GM10248 (cell line): ENCODE data around the gene AOPEP.

Experiments used
- CTCF ChIA-PET: fragments of 300-600 bp; sonication (Branson Sonifier 250); formaldehyde crosslinking; extraction: SDS; loops from one replicate; lab custom pipeline; 2021; ENCODE audit warnings: antibody characterized with exemption; lab: Yijun Ruan, JAX
- POLR2A ChIA-PET: fragments of 350-650 bp; sonication (Branson Sonifier 250); formaldehyde crosslinking; extraction: SDS; loops from one replicate; lab custom pipeline; 2020; ENCODE audit warnings: antibody characterized with exemption; lab: Yijun Ruan, JAX
- DNase-seq: peaks from one replicate; pipeline ENCODE4 v3.0.0; 2012; ENCODE audit errors: extremely low spot score
- TF ChIP-seq, protein P1 (sequence below): IDR thresholded peaks from 2 replicates; pipeline ENCODE4 v1.5.1; 2012; ENCODE audit warnings: mild to moderate bottlenecking, low read depth; ENCODE audit errors: extremely low read depth, missing control alignments, control extremely low read depth

Gene AOPEP

DNA sequence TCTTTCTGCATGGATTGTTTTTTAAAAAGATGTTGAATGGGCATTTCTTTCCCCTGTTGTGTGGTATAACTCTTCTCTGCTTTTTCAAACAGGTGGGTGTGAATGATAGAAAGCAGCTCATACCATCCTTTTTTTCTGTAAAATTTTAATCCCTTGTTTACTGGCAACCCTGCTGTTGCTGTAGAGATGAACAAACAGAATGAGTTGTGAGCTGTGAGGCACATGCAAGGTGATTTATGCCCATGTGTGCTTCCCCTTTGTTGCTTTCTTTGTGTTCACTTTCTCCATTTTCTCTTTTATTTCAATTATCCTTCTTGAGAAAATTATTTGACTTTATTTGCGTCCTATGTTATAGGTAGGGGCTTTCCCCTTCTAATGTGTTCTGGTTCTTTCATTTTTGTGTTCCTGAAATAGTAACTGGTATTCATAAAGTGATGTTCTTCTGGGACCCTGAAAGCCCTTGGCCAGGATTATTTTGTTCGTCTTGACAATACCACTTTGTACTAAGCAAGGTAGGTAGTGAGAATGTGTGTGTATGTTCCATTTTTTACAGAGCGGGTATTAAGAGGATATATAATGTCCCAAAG, 79.9 kb downstream of the AOPEP start:
- POLR2A ChIA-PET: no interaction called here
- CTCF ChIA-PET: no interaction called here
- no peak for DNase-seq
- TF ChIP-seq, protein P1, sequence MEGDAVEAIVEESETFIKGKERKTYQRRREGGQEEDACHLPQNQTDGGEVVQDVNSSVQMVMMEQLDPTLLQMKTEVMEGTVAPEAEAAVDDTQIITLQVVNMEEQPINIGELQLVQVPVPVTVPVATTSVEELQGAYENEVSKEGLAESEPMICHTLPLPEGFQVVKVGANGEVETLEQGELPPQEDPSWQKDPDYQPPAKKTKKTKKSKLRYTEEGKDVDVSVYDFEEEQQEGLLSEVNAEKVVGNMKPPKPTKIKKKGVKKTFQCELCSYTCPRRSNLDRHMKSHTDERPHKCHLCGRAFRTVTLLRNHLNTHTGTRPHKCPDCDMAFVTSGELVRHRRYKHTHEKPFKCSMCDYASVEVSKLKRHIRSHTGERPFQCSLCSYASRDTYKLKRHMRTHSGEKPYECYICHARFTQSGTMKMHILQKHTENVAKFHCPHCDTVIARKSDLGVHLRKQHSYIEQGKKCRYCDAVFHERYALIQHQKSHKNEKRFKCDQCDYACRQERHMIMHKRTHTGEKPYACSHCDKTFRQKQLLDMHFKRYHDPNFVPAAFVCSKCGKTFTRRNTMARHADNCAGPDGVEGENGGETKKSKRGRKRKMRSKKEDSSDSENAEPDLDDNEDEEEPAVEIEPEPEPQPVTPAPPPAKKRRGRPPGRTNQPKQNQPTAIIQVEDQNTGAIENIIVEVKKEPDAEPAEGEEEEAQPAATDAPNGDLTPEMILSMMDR: no peak

DNA sequence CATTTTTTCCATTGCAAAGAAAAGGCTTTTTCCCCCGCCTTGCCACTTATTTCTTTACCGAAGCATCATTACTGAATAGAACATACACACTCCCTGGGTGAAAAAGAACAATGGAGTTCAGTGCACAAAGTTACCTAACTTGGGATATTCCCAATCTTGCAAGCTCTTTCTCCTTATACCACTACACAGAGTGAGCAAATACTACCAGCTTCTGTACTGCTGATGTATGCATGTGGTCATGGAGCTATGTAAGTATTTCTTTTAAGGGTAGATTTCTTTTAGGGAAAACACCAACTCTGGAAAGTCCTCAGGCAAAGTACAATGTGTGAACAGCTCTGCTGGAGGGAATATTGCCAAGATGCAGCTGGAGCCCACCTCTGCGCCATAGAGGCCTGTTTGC, 81.1 kb downstream of the AOPEP start:
- no peak for DNase-seq
- ChIA-PET POLR2A (interaction anchor here (0.7 kb wide), 1 partner anchor 309 kb away, joined by 3 read pairs; no protein-coding TSS in a partner anchor), CTCF (no interaction called here)
- TF ChIP-seq, protein P1: no peak

DNA sequence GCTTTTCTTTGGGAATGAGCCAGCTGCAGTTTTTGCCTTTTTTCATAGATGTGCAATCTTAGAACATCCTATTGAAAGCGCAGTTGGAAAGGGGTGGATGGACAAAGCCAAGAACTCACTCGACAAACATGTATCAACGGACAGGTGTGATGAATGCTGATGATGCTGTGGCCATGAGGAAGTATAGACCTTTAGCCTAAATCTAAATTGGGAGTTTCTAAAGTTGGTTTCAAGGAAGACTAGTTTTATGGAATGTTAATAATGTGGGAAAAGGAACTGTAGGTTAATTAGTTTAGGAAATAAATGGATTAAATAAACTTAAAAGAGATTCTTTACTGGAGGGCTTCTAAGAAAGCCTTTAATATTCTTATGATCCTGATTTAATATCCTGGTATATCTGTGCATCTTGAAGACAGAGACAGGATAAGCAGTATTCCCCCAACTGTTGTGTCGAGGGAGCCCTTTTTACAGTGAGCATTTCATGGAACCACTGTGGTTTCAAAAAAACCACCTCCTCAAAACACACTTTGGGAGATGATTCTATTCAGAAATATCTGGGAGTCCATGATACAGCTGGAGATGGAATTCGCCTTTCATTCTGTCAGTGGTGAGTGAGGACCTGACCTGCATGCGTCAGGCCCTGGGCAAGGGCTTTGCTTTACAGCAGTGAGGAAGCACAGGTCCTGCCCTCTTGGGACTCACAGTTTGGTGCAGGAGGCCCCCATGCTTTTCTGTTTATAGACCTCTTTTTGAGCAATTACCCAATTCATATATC, 82.6 kb downstream of the AOPEP start:
- no peak for DNase-seq
- CTCF ChIA-PET: no interaction called here
- TF ChIP-seq, protein P1: no peak
- POLR2A ChIA-PET: no interaction called here

DNA sequence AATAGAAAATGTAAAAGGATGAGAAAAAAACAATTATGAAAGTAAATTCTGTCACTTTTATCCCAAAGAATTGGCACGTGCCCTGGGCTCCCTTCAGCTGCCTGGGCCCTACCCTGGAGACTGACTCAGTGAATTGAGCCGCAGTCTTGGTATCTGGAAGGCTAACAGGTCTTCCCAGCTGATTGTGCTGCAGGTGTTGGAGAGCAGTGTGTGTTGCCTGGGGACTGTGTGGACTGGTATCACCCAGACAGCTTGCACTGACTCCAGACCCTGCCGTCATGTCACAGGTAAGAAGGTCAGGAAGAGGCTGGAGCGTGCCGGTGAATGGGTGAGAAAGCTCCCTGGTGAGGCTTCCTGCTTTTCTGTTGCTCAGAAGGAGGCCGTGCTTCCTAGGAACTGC, 83.3 kb downstream of the AOPEP start:
- ChIA-PET POLR2A (no interaction called here), CTCF (no interaction called here)
- TF ChIP-seq, protein P1: no peak
- no peak for DNase-seq

DNA sequence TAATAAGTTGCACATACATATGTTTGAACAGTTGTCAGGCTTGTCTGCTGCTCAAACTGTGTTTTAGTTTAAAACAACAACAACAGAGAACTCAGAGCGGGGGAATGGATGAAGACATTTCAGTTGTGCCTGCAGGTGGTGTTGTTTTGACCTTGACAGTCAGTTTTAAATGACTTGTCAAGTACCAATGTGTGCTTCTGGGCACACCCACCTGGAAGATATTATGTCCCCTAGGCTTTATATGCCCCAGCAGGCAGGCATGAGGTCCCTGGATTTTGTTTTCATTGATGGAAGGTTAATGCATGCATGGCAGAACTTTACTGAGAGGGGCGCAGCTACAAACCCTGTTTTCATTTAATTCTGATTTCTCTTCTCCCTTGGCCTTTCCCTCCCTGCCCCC, 84.6 kb downstream of the AOPEP start:
- DNase-seq: no peak
- CTCF ChIA-PET: interaction anchor here (0.9 to 3.3 kb wide), 7 partner anchors 15 to 129 kb away, joined by 3 to 14 read pairs (median 4); no protein-coding TSS in a partner anchor
- POLR2A ChIA-PET: no interaction called here
- TF ChIP-seq, protein P1: no peak

DNA sequence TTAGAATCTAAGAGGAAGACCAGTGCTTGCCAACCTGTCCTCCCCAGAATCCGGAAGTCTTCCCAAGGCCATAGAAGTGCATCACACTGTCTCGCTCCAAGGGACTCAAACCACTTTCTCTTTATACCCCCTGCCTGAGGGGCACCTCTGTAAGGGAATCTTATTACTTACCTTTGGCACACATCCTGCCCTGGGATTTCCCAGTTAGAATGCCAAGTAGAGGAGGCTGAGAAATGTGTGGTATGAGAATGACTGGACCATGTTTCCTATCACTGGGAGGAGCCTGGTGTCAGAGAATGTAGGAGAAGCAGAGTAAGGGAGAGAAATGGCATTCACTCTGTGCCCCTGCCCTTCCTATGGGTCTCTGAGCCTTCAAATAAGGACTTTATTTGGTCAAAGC, 85.8 kb downstream of the AOPEP start:
- POLR2A ChIA-PET: no interaction called here
- TF ChIP-seq, protein P1: no peak
- CTCF ChIA-PET: interaction anchor here (0.9 to 3.3 kb wide), 7 partner anchors 11 to 130 kb away, joined by 3 to 14 read pairs (median 4); no protein-coding TSS in a partner anchor
- no peak for DNase-seq
